Measurements from ENCODE around the gene RNASET2. TPM values are rescaled to one million over a fixed set of nuclear protein-coding genes. Genes with fewer than 3 reads are reported as not detected.
A peak's percentile ranks its signal among the peaks of the same experiment; 100 is the strongest.

RNASET2 gene
- total RNA-seq, 1 donor from 2014 or later, result 22.0 TPM

DNA sequence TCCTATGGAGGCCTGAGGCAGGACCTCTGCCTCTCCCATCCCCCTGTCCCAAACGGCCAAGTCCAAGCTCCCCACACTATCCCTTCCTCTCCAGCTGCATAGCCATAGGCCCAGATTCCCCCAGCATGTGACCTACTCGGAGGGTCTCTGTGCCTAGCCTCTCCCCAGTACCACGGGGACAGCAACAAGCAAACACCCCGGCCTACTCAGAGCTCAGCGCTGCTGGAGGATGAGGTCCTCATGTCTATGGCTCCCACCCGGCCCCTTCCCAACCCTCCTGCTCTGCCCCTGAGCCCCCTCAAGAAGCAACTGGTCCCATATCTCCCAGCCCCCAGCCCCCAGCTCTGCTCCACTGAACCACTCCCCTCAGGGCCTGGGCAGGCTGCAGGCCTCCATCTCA lies 24.2 kb downstream of the RNASET2 start:
- Histone ChIP-seq H2AFZ (ENCODE audit: low read depth, low read length) (no peak overlapping the region), H3K36me3 (ENCODE audit: insufficient read depth, low read length) (no peaks in the 10 kb centered on the region), H3K9ac (ENCODE audit: low read length) (no peak overlapping the region), H3K79me2 (ENCODE audit: insufficient read depth, low read length) (no peaks in the 10 kb centered on the region), H3K27me3 (ENCODE audit: insufficient read depth, low read length) (no peaks in the 10 kb centered on the region), H3K4me2 (ENCODE audit: low read length) (no peak overlapping the region), H3K27ac (ENCODE audit: low read depth, low read length) (no peak overlapping the region), H4K20me1 (ENCODE audit: insufficient read depth, low read length) (no peaks in the 10 kb centered on the region), H3K9me3 (ENCODE audit: insufficient read depth, low read depth, low read length) (no peaks in the 10 kb centered on the region), H3K4me1 (ENCODE audit: insufficient read depth, low read length) (no peaks in the 10 kb centered on the region), H3K4me3 (ENCODE audit: insufficient read depth, low read depth, low read length) (no peak overlapping the region)
- no peak for DNase-seq (ENCODE audit: low read depth)
- no peaks in the 10 kb centered on the region for H3K4me1 Mint-ChIP-seq (ENCODE audit: low read depth, unreplicated experiment)
- FAIRE-seq, result no peak
- peaks cover 2% of the 10 kb centered on the region for H3K27me3 Mint-ChIP-seq (ENCODE audit: low read depth, unreplicated experiment)
- no peak overlapping the region for H3K4me3 Mint-ChIP-seq (ENCODE audit: unreplicated experiment)
- no peaks in the 10 kb centered on the region for H3K9me3 Mint-ChIP-seq (ENCODE audit: unreplicated experiment)
- TF ChIP-seq EZH2 (IDR thresholded peaks at IDR 0.05; ENCODE audit: insufficient read depth, low read length), result no peak
- TF ChIP-seq, protein P1, sequence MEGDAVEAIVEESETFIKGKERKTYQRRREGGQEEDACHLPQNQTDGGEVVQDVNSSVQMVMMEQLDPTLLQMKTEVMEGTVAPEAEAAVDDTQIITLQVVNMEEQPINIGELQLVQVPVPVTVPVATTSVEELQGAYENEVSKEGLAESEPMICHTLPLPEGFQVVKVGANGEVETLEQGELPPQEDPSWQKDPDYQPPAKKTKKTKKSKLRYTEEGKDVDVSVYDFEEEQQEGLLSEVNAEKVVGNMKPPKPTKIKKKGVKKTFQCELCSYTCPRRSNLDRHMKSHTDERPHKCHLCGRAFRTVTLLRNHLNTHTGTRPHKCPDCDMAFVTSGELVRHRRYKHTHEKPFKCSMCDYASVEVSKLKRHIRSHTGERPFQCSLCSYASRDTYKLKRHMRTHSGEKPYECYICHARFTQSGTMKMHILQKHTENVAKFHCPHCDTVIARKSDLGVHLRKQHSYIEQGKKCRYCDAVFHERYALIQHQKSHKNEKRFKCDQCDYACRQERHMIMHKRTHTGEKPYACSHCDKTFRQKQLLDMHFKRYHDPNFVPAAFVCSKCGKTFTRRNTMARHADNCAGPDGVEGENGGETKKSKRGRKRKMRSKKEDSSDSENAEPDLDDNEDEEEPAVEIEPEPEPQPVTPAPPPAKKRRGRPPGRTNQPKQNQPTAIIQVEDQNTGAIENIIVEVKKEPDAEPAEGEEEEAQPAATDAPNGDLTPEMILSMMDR (IDR thresholded peaks at IDR 0.05; ENCODE audit: insufficient read depth, low read depth, low read length), result no peak
- H3K27ac Mint-ChIP-seq (ENCODE audit: unreplicated experiment), result peak overlapping the region; percentile 12
- peaks cover 4% of the 10 kb centered on the region for H3K36me3 Mint-ChIP-seq (ENCODE audit: low read depth, unreplicated experiment)

DNA sequence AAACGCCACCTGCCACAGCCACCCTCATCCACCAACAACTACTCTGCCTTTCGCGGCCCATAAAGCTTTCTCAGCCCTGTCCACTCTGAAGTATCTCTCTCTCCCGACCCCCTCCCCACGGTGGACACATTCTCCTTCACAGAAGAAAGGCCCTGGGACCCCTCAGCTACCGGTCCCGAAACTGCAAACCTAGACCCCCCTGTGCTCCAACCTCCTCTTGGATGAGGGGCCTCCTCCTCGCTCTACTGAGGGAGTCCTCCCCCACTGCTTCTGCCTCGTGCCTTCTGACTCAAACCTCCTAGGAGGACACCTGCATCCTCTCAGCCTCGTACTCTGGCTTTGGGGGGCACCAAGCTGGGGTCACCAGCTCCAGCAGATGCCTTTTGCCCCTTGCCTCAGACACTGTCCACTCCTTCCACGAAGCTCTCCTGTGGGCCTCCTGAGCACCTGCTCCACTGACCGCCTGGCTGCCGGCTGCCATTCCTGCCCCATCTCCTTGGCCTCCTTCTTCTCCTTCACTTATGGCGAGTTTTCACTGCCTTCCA lies 24.9 kb downstream of the RNASET2 start:
- Histone ChIP-seq H4K20me1 (ENCODE audit: insufficient read depth, low read length) (no peaks in the 10 kb centered on the region), H3K4me3 (ENCODE audit: insufficient read depth, low read depth, low read length) (no peak overlapping the region), H3K36me3 (ENCODE audit: insufficient read depth, low read length) (no peaks in the 10 kb centered on the region), H3K79me2 (ENCODE audit: insufficient read depth, low read length) (no peaks in the 10 kb centered on the region), H3K4me1 (ENCODE audit: insufficient read depth, low read length) (no peaks in the 10 kb centered on the region), H2AFZ (ENCODE audit: low read depth, low read length) (no peak overlapping the region), H3K9ac (ENCODE audit: low read length) (no peak overlapping the region), H3K4me2 (ENCODE audit: low read length) (no peak overlapping the region), H3K27ac (ENCODE audit: low read depth, low read length) (no peak overlapping the region), H3K9me3 (ENCODE audit: insufficient read depth, low read depth, low read length) (no peaks in the 10 kb centered on the region), H3K27me3 (ENCODE audit: insufficient read depth, low read length) (no peaks in the 10 kb centered on the region)
- TF ChIP-seq EZH2 (IDR thresholded peaks at IDR 0.05; ENCODE audit: insufficient read depth, low read length), result no peak
- TF ChIP-seq, protein P1 (IDR thresholded peaks at IDR 0.05; ENCODE audit: insufficient read depth, low read depth, low read length), result no peak
- Mint-ChIP-seq H3K4me1 (ENCODE audit: low read depth, unreplicated experiment) (no peaks in the 10 kb centered on the region), H3K4me3 (ENCODE audit: unreplicated experiment) (no peak overlapping the region), H3K27ac (ENCODE audit: unreplicated experiment) (no peak overlapping the region), H3K27me3 (ENCODE audit: low read depth, unreplicated experiment) (peaks cover 2% of the 10 kb centered on the region), H3K36me3 (ENCODE audit: low read depth, unreplicated experiment) (peaks cover 4% of the 10 kb centered on the region), H3K9me3 (ENCODE audit: unreplicated experiment) (no peaks in the 10 kb centered on the region)
- FAIRE-seq (no peak), DNase-seq (ENCODE audit: low read depth) (no peak)

DNA sequence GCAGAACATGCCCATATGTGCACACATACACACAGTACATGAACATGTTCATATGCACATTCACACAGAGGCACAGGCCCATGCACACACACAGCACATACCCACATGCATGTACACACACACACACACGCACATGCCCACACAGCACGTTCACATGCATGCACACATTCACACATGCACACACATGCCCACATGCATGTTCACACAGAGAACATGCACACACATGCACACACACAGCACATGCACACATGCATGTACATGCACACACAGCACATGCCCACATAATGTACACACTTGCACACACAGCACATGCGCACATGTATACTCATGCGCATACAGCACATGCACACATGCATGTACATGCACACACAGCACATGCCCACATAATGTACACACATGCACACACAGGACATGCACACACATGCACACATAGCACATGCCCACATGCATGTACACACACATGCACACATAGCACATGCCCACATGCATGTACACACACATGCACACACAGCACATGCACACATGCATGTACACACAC lies 25.9 kb downstream of the RNASET2 start:
- Mint-ChIP-seq H3K4me1 (ENCODE audit: low read depth, unreplicated experiment) (no peaks in the 10 kb centered on the region), H3K27me3 (ENCODE audit: low read depth, unreplicated experiment) (peaks cover 2% of the 10 kb centered on the region), H3K4me3 (ENCODE audit: unreplicated experiment) (no peak overlapping the region), H3K9me3 (ENCODE audit: unreplicated experiment) (no peaks in the 10 kb centered on the region), H3K36me3 (ENCODE audit: low read depth, unreplicated experiment) (peaks cover 4% of the 10 kb centered on the region), H3K27ac (ENCODE audit: unreplicated experiment) (no peak overlapping the region)
- Histone ChIP-seq H3K9ac (ENCODE audit: low read length) (no peak overlapping the region), H3K27me3 (ENCODE audit: insufficient read depth, low read length) (no peaks in the 10 kb centered on the region), H3K36me3 (ENCODE audit: insufficient read depth, low read length) (no peaks in the 10 kb centered on the region), H2AFZ (ENCODE audit: low read depth, low read length) (no peak overlapping the region), H3K4me1 (ENCODE audit: insufficient read depth, low read length) (no peaks in the 10 kb centered on the region), H3K79me2 (ENCODE audit: insufficient read depth, low read length) (no peaks in the 10 kb centered on the region), H3K4me2 (ENCODE audit: low read length) (no peak overlapping the region), H3K27ac (ENCODE audit: low read depth, low read length) (no peak overlapping the region), H3K4me3 (ENCODE audit: insufficient read depth, low read depth, low read length) (no peak overlapping the region), H4K20me1 (ENCODE audit: insufficient read depth, low read length) (no peaks in the 10 kb centered on the region), H3K9me3 (ENCODE audit: insufficient read depth, low read depth, low read length) (no peaks in the 10 kb centered on the region)
- DNase-seq (ENCODE audit: low read depth) (no peak), FAIRE-seq (peak; percentile 29)
- TF ChIP-seq, protein P1 (IDR thresholded peaks at IDR 0.05; ENCODE audit: insufficient read depth, low read depth, low read length), result no peak
- no peak for TF ChIP-seq EZH2 (IDR thresholded peaks at IDR 0.05; ENCODE audit: insufficient read depth, low read length)

All from astrocyte (in vitro differentiated cells and primary cell).